A673 (cell line): Measurements from ENCODE around the gene ERBB3. TPM values are rescaled to one million over a fixed set of nuclear protein-coding genes. Genes with fewer than 3 reads are reported as not detected.

ENCODE experiments used
- BruUV-seq: library from RNA; stranded (reverse); fragments of 400-500 nt; replicated peaks from 2 replicates; lab custom pipeline; 2021; lab: Mats Ljungman, UMichigan
- CTCF ChIA-PET: fragments of 300-600 bp; sonication (Branson Sonifier 250); formaldehyde crosslinking; loops from one replicate; lab custom pipeline; 2022; ENCODE audit warnings: antibody characterized with exemption; lab: Charles Lee
- POLR2A ChIA-PET: fragments of 300-600 bp; sonication (Branson Sonifier 250); formaldehyde crosslinking; loops from one replicate; lab custom pipeline; 2022; ENCODE audit warnings: antibody characterized with exemption; ENCODE audit not compliant: low non-redundant PET; lab: Charles Lee
- DNase-seq: peaks from one replicate; pipeline ENCODE4 v3.0.0-alpha.2; 2015; ENCODE audit warnings: low spot score
- H3K27ac ChIP-seq: fragments of 200-600 bp; sonication (generic); 2 replicates; pipeline ENCODE4 v1.5.1; 2016; ENCODE audit warnings: mixed run types, low read depth, mild to moderate bottlenecking, mixed read lengths, antibody characterized with exemption, low read length; ENCODE audit not compliant: poor library complexity, severe bottlenecking
- H3K27me3 ChIP-seq: fragments of 200-600 bp; sonication (generic); replicated peaks from 2 replicates; pipeline ENCODE4 v1.6.1; 2017; ENCODE audit warnings: mixed run types, low read depth, mild to moderate bottlenecking, mixed read lengths, antibody characterized with exemption, low read length; ENCODE audit not compliant: insufficient read depth, poor library complexity
- H3K36me3 ChIP-seq: fragments of 200-600 bp; sonication (generic); 2 replicates; pipeline ENCODE4 v1.6.1; 2016; ENCODE audit warnings: mixed run types, mild to moderate bottlenecking, mixed read lengths, antibody characterized with exemption, low read length; ENCODE audit not compliant: insufficient read depth, poor library complexity, severe bottlenecking
- H3K4me1 ChIP-seq: fragments of 200-600 bp; sonication (generic); 2 replicates; pipeline ENCODE4 v1.6.1; 2017; ENCODE audit warnings: mixed run types, mild to moderate bottlenecking, mixed read lengths, antibody characterized with exemption, low read length; ENCODE audit not compliant: insufficient read depth, poor library complexity, severe bottlenecking
- H3K4me3 ChIP-seq: fragments of 200-600 bp; sonication (generic); 2 replicates; pipeline ENCODE4 v1.5.1; 2016; ENCODE audit warnings: low read depth, mixed run types, mild to moderate bottlenecking, mixed read lengths, low read length; ENCODE audit not compliant: poor library complexity, severe bottlenecking
- H3K9me3 ChIP-seq: fragments of 200-600 bp; sonication (generic); 2 replicates; pipeline ENCODE4 v1.6.1; 2016; ENCODE audit warnings: mixed run types, low read depth, mild to moderate bottlenecking, mixed read lengths, antibody characterized with exemption, low read length; ENCODE audit not compliant: poor library complexity, severe bottlenecking
- EZH2 ChIP-seq: fragments of 200-600 bp; sonication (generic); IDR thresholded peaks from 2 replicates; pipeline ENCODE4 v1.6.1; 2017; ENCODE audit warnings: borderline replicate concordance, low read depth, mild to moderate bottlenecking, mixed read lengths, antibody characterized with exemption, low read length; ENCODE audit not compliant: poor library complexity, severe bottlenecking
- intact Hi-C: fragments of 100-400 bp; cut with micrococcal nuclease; formaldehyde crosslinking; loops from one replicate; pipeline ENCODE4 v1.10.0; 2022; ENCODE audit not compliant: unreplicated experiment
- total RNA-seq: library from RNA; stranded (reverse); gene quantifications from 2 replicates; pipeline ENCODE4 v1.2.3, GENCODE V29; 2021
- TF ChIP-seq, protein P1 (sequence below): fragments of 300-800, 200-600 bp; sonication (generic); conservative IDR thresholded peaks from 2 replicates; pipeline ENCODE4 v1.5.1; 2017; ENCODE audit warnings: low read depth, mild to moderate bottlenecking, antibody characterized with exemption, low read length, moderate library complexity, mixed read lengths

The ERBB3 gene
- total RNA-seq, 1 experiment from 2014 or later, result 2.0 TPM

DNA sequence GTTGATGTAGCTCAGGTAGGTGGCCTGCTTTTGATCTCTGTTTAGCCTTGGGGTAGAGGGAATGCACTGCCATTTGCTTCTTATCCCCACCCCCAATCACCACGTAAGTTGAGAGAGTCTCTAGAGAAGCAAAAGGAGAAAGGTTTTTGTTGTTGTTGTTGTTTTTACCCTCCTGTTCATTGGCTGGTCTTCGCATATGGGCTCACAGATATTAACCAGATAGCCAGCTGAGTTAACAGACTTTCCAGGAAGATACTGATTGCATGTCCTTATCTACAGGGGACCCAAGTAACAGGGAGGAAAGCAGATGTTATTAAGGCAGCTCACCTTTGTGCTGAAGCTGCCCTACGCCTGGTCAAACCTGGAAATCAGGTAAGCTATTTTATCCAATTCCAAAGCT lies 27.3 kb downstream of the ERBB3 start:
- CTCF ChIA-PET, result no interaction called here
- peaks cover 64% of the 10 kb centered on the region for H3K36me3 ChIP-seq
- no peak for TF ChIP-seq EZH2
- TF ChIP-seq, protein P1, sequence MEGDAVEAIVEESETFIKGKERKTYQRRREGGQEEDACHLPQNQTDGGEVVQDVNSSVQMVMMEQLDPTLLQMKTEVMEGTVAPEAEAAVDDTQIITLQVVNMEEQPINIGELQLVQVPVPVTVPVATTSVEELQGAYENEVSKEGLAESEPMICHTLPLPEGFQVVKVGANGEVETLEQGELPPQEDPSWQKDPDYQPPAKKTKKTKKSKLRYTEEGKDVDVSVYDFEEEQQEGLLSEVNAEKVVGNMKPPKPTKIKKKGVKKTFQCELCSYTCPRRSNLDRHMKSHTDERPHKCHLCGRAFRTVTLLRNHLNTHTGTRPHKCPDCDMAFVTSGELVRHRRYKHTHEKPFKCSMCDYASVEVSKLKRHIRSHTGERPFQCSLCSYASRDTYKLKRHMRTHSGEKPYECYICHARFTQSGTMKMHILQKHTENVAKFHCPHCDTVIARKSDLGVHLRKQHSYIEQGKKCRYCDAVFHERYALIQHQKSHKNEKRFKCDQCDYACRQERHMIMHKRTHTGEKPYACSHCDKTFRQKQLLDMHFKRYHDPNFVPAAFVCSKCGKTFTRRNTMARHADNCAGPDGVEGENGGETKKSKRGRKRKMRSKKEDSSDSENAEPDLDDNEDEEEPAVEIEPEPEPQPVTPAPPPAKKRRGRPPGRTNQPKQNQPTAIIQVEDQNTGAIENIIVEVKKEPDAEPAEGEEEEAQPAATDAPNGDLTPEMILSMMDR, result no peak
- POLR2A ChIA-PET, result no interaction called here
- intact Hi-C loops, result no loop called here
- H3K4me1 ChIP-seq, result peaks cover 11% of the 10 kb centered on the region
- no peaks in the 10 kb centered on the region for H3K27me3 ChIP-seq
- no TSS peak for BruUV-seq
- H3K4me3 ChIP-seq, result no peak overlapping the region
- no peak overlapping the region for H3K27ac ChIP-seq
- DNase-seq, result no peak
- no peaks in the 10 kb centered on the region for H3K9me3 ChIP-seq

DNA sequence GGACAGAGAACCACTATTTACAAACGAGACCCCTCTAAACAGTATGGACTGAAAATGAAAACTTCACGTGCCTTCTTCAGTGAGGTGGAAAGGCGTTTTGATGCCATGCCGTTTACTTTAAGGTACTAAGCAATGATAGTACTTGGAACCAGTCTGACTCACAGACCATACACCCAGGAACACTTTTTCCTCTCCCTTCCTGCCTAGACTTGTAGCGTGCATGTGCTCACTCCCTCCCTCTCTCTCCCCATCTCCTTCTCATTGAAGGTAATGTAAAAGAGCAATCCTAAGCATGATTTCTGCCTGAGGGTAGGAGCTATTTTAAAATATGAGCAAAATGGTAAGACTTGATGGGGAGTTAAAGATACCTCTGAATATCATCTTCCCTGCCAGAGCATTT lies 30.6 kb downstream of the ERBB3 start:
- H3K4me3 ChIP-seq, result no peak overlapping the region
- H3K9me3 ChIP-seq, result no peaks in the 10 kb centered on the region
- intact Hi-C loops, result loop anchor here (10.0 kb wide), 1 partner anchor 524 kb away; the partner anchor contains the start of gene BAZ2A
- no TSS peak for BruUV-seq
- no peaks in the 10 kb centered on the region for H3K27me3 ChIP-seq
- peaks cover 80% of the 10 kb centered on the region for H3K36me3 ChIP-seq
- H3K27ac ChIP-seq, result no peak overlapping the region
- no peak for DNase-seq
- TF ChIP-seq EZH2, result no peak
- TF ChIP-seq, protein P1, result no peak
- ChIA-PET POLR2A (no interaction called here), CTCF (no interaction called here)
- peaks cover 6% of the 10 kb centered on the region for H3K4me1 ChIP-seq

DNA sequence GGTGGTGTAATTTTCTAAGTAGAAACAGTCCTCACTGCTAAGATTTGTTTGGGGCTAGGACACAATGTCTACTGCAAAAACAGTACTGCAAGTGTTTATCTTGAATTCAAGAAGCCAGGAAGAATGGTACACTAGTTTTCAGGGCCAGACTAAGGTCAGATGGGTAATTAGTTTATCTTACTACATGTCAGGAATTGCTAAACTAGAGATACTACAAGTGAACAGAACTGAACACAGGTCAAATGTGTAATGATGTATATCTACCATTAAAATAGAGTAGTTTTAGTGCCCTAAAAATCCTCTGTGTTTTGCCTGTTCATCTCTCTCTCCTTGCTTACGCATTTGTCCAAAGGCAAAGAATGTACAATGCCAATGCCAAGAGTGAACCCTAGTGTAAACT lies 34.1 kb downstream of the ERBB3 start:
- no TSS peak for BruUV-seq
- Histone ChIP-seq H3K27me3 (no peaks in the 10 kb centered on the region), H3K9me3 (no peaks in the 10 kb centered on the region), H3K36me3 (peaks cover 55% of the 10 kb centered on the region), H3K27ac (peak overlapping the region; percentile 22), H3K4me3 (no peak overlapping the region), H3K4me1 (peaks cover 4% of the 10 kb centered on the region)
- intact Hi-C loops, result loop anchor here (10.0 kb wide), 1 partner anchor 521 kb away; the partner anchor contains the start of gene BAZ2A
- ChIA-PET CTCF (no interaction called here), POLR2A (no interaction called here)
- TF ChIP-seq EZH2, result no peak
- TF ChIP-seq, protein P1, result no peak
- no peak for DNase-seq
